ENCODE results near the gene BNIPL.
A peak's percentile ranks its signal among the peaks of the same experiment; 100 is the strongest.

DNA sequence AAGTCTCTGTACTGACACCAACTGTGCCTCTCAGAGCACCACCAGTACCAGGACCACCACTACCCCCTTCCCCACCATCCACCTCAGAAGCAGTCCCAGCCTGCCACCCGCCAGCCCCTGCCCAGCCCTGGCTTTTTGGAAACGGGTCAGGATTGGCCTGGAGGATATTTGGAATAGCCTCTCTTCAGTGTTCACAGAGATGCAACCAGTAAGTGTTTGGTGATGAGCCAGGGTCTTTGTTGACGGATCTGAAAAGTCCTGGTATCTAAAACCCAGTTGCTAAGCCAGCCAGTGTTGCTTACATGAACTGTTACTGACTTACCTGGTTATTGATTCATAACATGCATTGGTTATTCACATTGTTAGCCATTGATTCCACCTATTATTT lies 12.3 kb downstream of the BNIPL start:
- TF ChIP-seq, protein P1, sequence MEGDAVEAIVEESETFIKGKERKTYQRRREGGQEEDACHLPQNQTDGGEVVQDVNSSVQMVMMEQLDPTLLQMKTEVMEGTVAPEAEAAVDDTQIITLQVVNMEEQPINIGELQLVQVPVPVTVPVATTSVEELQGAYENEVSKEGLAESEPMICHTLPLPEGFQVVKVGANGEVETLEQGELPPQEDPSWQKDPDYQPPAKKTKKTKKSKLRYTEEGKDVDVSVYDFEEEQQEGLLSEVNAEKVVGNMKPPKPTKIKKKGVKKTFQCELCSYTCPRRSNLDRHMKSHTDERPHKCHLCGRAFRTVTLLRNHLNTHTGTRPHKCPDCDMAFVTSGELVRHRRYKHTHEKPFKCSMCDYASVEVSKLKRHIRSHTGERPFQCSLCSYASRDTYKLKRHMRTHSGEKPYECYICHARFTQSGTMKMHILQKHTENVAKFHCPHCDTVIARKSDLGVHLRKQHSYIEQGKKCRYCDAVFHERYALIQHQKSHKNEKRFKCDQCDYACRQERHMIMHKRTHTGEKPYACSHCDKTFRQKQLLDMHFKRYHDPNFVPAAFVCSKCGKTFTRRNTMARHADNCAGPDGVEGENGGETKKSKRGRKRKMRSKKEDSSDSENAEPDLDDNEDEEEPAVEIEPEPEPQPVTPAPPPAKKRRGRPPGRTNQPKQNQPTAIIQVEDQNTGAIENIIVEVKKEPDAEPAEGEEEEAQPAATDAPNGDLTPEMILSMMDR (IDR thresholded peaks at IDR 0.05 in 4 of 5, conservative IDR thresholded peaks at IDR 0.05 in 1 of 5), result peak in 2 of 5 experiments; percentile 52 to 59
- TF ChIP-seq POLR2A (IDR thresholded peaks at IDR 0.05), result no peak
